ENCODE data around the gene SEPTIN1. TPM values are rescaled to one million over a fixed set of nuclear protein-coding genes. Genes with fewer than 3 reads are reported as not detected.

Gene SEPTIN1
- total RNA-seq, 4 donors from 2014 or later, result 0.39 to 1.2 (median 0.91) TPM; not detected in 1

DNA sequence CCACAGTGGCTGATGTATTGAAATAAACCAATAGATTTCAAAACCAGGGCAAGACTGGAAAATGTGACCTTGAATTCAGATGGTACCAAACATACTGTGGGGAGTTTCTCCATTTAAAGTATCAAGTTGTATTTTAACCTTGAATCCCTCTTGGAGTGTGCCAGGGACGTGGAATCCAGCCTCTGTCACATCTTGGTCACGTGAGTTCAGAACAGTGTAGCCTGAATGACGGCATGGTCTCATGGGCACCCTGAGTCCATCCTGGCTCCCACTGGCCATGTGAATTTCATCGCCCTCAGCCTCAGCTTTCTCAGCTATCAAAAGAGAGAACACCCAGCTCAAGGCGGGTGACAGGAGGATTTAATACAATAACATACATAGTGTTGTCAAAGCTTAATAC, 31.8 kb upstream of the SEPTIN1 start:
- no peak for DNase-seq (ENCODE audit: low spot score in 2 of 2)
- no peak overlapping the region for H3K4me3 ChIP-seq (ENCODE audit: low read depth, poor library complexity, severe bottlenecking)
- 73% methylated on average over 5 of the region's 5 CpGs for WGBS, 2 donors
- intact Hi-C loops (cut with DNase I; ENCODE audit: low total_unique reads), result no loop called here
- no peak for TF ChIP-seq POLR2A (IDR thresholded peaks at IDR 0.05)
- TF ChIP-seq, protein P1, sequence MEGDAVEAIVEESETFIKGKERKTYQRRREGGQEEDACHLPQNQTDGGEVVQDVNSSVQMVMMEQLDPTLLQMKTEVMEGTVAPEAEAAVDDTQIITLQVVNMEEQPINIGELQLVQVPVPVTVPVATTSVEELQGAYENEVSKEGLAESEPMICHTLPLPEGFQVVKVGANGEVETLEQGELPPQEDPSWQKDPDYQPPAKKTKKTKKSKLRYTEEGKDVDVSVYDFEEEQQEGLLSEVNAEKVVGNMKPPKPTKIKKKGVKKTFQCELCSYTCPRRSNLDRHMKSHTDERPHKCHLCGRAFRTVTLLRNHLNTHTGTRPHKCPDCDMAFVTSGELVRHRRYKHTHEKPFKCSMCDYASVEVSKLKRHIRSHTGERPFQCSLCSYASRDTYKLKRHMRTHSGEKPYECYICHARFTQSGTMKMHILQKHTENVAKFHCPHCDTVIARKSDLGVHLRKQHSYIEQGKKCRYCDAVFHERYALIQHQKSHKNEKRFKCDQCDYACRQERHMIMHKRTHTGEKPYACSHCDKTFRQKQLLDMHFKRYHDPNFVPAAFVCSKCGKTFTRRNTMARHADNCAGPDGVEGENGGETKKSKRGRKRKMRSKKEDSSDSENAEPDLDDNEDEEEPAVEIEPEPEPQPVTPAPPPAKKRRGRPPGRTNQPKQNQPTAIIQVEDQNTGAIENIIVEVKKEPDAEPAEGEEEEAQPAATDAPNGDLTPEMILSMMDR (IDR thresholded peaks at IDR 0.05), result no peak

DNA sequence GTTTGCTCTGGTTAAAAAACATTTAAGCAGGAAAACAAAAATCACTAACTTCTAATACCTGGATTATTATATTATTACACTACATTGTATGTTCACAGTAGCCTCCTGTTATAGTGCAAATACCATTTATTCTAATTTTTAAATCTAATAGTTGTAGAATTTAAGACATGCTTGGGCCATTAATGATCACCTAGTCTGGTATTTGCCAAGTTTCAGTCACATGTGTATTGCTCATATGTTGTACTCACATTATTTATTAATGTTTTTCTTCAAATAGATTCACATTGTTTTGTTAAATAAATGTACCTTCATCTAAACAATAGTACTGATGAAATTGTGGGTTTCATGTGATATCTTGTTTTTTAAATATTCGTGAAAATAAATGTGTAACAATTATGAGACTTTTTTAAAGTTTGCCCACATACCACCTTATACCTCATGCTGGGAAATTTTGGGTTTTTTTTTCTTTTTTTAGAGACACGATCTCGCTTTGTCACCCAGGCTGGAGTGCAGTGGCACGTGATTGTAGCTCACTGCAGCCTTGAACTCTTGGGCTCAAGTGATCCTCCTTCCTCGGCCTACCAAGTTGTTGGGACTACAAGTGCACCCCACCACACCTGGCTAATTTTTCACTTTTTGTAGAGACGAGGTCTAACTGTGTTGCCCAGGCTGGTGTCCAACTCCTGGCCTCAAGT, 30.9 kb upstream of the SEPTIN1 start:
- 75 to 78% methylated on average over 6 of the region's 6 CpGs for WGBS, 2 donors
- no peak overlapping the region for H3K4me3 ChIP-seq (ENCODE audit: low read depth, poor library complexity, severe bottlenecking)
- no peak for DNase-seq (ENCODE audit: low spot score in 2 of 2)
- intact Hi-C loops (cut with DNase I; ENCODE audit: low total_unique reads), result no loop called here
- no peak for TF ChIP-seq POLR2A (IDR thresholded peaks at IDR 0.05)
- TF ChIP-seq, protein P1 (IDR thresholded peaks at IDR 0.05), result no peak

DNA sequence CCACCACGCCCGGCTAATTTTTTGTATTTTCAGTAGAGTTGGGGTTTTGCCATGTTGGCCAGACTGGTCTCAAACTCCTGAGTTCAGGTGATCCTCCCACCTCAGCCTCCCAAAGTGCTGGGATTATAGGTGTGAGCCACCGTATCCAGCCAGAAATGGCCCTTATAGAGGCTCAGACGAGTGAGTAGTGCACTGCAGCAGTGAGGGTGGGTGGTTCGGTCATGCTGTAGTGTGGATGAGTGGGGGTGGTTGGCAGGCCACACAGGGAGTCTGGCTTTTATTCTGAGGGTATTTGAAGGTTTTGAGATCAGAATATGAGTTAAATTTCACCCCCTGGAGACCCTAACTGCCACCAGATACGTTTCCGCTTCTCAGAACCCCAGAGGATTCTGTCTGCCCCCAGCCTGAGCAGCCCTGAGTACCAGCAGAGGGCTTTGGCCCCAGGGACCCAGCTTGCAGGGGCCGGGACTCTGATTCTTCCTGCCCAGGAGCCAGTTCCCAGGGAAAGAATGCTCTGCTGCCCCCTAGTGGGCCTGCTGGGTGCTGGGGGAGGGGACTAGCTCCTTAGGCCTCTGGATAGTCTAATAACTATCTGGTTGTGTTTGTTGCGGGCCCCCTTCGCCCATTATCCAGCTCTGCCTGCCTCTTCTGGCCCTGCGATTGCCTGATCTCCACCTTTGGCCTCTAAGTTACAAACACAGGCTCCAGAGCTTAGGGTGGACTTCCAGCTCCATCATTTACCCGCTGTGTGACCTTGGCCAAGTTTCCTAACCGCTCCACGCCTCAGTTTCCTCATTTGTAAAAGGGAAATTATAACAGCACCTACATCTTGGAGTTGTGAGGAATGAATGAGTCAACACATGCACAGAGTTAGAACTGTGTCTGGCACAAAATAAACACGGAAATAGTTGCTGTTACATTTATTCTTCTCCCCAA, 27.0 kb upstream of the SEPTIN1 start:
- WGBS, 2 donors, result 38 to 48% methylated on average over 12 to 15 of the region's 15 CpGs
- no peak for TF ChIP-seq POLR2A (IDR thresholded peaks at IDR 0.05)
- TF ChIP-seq, protein P1 (IDR thresholded peaks at IDR 0.05), result peak in 1 of 3 donors; percentile 70
- H3K4me3 ChIP-seq (ENCODE audit: low read depth, poor library complexity, severe bottlenecking), result no peak overlapping the region
- intact Hi-C loops (cut with DNase I; ENCODE audit: low total_unique reads), result no loop called here
- DNase-seq (ENCODE audit: low spot score in 2 of 2), result peak; percentile 88 to 98

DNA sequence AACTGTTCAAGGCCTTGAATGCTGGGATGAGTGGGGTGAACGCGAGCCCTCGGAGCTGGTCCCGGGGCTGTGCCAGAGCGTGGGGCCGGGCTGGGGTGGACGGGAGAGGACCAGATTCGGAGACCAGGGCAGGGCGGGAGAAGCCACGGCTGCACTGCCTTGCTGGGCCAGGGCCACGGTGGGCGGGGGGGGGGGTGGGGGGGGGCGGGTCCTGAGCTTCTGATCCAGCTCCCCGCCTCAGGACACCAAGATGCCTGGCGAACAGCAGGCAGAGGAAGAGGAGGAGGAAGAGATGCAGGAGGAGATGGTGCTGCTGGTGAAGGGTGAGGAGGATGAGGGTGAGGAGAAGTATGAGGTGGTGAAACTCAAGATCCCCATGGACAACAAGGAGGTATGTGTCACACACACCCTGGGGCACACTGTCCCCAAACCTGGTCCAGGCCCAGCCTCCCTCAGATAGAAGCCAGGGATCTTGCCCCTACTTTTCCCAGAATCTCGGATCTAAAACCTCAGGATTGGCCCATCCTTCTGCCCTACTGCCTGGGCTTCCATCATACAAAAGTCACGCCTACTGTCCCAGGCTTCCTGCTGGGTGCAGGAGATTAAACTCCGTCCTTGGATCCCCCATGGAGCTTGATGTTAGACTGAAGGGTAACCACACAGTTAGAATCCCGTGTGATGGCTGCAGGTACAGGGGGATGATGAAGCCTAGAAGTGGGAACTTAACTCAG, 25.6 kb upstream of the SEPTIN1 start:
- TF ChIP-seq, protein P1 (IDR thresholded peaks at IDR 0.05), result no peak
- TF ChIP-seq POLR2A (IDR thresholded peaks at IDR 0.05), result no peak
- DNase-seq (ENCODE audit: low spot score in 2 of 2), result no peak
- intact Hi-C loops (cut with DNase I; ENCODE audit: low total_unique reads), result no loop called here
- H3K4me3 ChIP-seq (ENCODE audit: low read depth, poor library complexity, severe bottlenecking), result peak overlapping the region; percentile 56
- WGBS, 2 donors, result 10 to 16% methylated on average over 10 to 19 of the region's 19 CpGs

DNA sequence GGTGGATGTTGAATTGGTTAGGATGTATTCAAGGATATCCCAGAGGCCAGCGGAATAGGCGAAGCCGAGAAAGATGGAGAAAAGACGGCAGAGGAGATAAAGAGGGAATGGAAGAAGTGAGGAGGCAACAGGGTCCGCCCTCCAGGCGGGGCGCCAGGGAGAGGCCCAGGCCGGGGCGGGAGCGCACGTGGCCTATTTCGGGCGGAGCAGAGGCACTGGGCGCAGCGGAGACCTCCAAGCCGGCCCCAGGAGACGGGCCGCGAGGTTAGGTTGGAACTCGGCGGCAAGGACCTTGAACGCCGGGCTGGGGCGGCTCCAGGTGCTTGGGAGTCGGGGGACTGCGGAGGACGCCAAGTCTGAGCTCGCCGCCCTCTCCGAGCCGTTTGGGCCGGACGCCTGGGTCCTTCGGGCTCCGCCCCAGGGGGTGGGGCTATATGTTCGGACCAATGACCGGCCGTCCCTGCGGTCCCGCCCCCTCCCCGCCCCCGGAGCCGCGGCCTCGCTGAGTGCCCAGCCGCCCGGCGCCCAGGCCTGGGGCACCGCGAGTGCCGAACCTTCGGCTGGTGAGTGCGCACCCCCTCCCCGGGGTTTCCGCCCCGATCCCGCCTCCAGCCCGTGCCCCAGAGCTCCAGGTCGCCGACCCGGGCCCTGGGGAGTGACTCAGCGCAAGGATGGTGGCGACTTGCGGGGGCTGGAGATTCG, 24.9 kb upstream of the SEPTIN1 start, which contains the start of gene ZNF771:
Gene ZNF771 (plus strand): TSS at position 505 of the 702 bp plus-strand sequence. CDS start 448 bp downstream, outside the sequence.
- 0 to 1% methylated on average over 35 to 37 of the region's 65 CpGs for WGBS, 2 donors
- peak; percentile 91 to 98 for DNase-seq (ENCODE audit: low spot score in 2 of 2)
- intact Hi-C loops (cut with DNase I; ENCODE audit: low total_unique reads), result no loop called here

More for the DNA sequence above, 24.9 kb upstream of the SEPTIN1 start, which contains the start of gene ZNF771:
- H3K4me3 ChIP-seq (ENCODE audit: low read depth, poor library complexity, severe bottlenecking), result peak within 1 kb of the TSS; percentile 56
- TF ChIP-seq, protein P1 (IDR thresholded peaks at IDR 0.05), result peak in 1 of 3 donors; percentile 5
- TF ChIP-seq POLR2A (IDR thresholded peaks at IDR 0.05), result no peak

Data from lower leg skin (tissue), 4 donors.